H9 (cell line): ENCODE measurements around the gene NEDD4. TPM values are rescaled to one million over a fixed set of nuclear protein-coding genes. Genes with fewer than 3 reads are reported as not detected.

Experiments
- DNase-seq: peaks from one replicate; pipeline ENCODE4 v3.0.0-alpha.2; 2017
- H2AFZ ChIP-seq: one replicate; pipeline ENCODE4 v1.6.1; 2013; ENCODE audit warnings: mild to moderate bottlenecking, low read length, control low read depth, moderate library complexity
- H2AK5ac ChIP-seq: 2 replicates; pipeline ENCODE4 v1.6.1; 2013; ENCODE audit warnings: low read length, control low read depth, mixed read lengths; ENCODE audit not compliant: insufficient read length
- H2BK120ac ChIP-seq: one replicate; pipeline ENCODE4 v1.6.1; 2013; ENCODE audit warnings: low read depth, mild to moderate bottlenecking, low read length, control low read depth, inconsistent platforms; ENCODE audit not compliant: poor library complexity, severe bottlenecking
- H2BK12ac ChIP-seq: 2 replicates; pipeline ENCODE4 v1.6.1; 2013; ENCODE audit warnings: low read length, control low read depth, mixed read lengths, low read depth; ENCODE audit not compliant: insufficient read length
- H2BK15ac ChIP-seq: 2 replicates; pipeline ENCODE4 v1.6.1; 2013; ENCODE audit warnings: low read depth, low read length, control low read depth
- H2BK20ac ChIP-seq: one replicate; pipeline ENCODE4 v1.6.1; 2013; ENCODE audit warnings: low read depth, mild to moderate bottlenecking, low read length, control low read depth, inconsistent platforms; ENCODE audit not compliant: poor library complexity, severe bottlenecking
- H2BK5ac ChIP-seq: 2 replicates; pipeline ENCODE4 v1.6.1; 2013; ENCODE audit warnings: low read length, control low read depth, mixed read lengths; ENCODE audit not compliant: insufficient read length
- H3K14ac ChIP-seq: 2 replicates; pipeline ENCODE4 v1.6.1; 2013; ENCODE audit warnings: low read length, control low read depth; ENCODE audit not compliant: insufficient read depth
- H3K18ac ChIP-seq: 2 replicates; pipeline ENCODE4 v1.6.1; 2013; ENCODE audit warnings: low read depth, mild to moderate bottlenecking, mixed read lengths, low read length, control low read depth; ENCODE audit not compliant: insufficient read length
- H3K23ac ChIP-seq: 2 replicates; pipeline ENCODE4 v1.6.1; 2013; ENCODE audit warnings: low read length, control low read depth, mixed read lengths, low read depth; ENCODE audit not compliant: insufficient read length
- H3K23me2 ChIP-seq: 2 replicates; pipeline ENCODE4 v1.6.1; 2013; ENCODE audit warnings: low read depth, mild to moderate bottlenecking, mixed read lengths, low read length, control low read depth; ENCODE audit not compliant: insufficient read length, poor library complexity, severe bottlenecking
- H3K27ac ChIP-seq: 2 replicates; pipeline ENCODE4 v1.5.1; 2013; ENCODE audit warnings: low read length, control low read depth, mixed read lengths, low read depth; ENCODE audit not compliant: insufficient read length
- H3K27me3 ChIP-seq: 2 replicates; pipeline ENCODE4 v1.6.1; 2013; ENCODE audit warnings: low read length, control low read depth, inconsistent platforms; ENCODE audit not compliant: insufficient read depth
- H3K4ac ChIP-seq: 2 replicates; pipeline ENCODE4 v1.6.1; 2013; ENCODE audit warnings: low read depth, mild to moderate bottlenecking, control low read depth, inconsistent platforms, low read length, moderate library complexity
- H3K4me1 ChIP-seq: 2 replicates; pipeline ENCODE4 v1.6.1; 2013; ENCODE audit warnings: low read length, control low read depth, inconsistent platforms; ENCODE audit not compliant: insufficient read depth
- H3K4me2 ChIP-seq: 2 replicates; pipeline ENCODE4 v1.6.1; 2013; ENCODE audit warnings: low read length, control low read depth, mixed read lengths; ENCODE audit not compliant: insufficient read length, insufficient read depth
- H3K56ac ChIP-seq: 2 replicates; pipeline ENCODE4 v1.6.1; 2013; ENCODE audit warnings: low read depth, mild to moderate bottlenecking, mixed read lengths, low read length, control low read depth; ENCODE audit not compliant: insufficient read length
- H3K79me1 ChIP-seq: 2 replicates; pipeline ENCODE4 v1.6.1; 2013; ENCODE audit warnings: low read depth, mild to moderate bottlenecking, moderate library complexity, low read length, control low read depth, inconsistent platforms; ENCODE audit not compliant: insufficient read depth, poor library complexity, severe bottlenecking
- H3K79me2 ChIP-seq: 2 replicates; pipeline ENCODE4 v1.6.1; 2013; ENCODE audit warnings: low read length, control low read depth, inconsistent platforms; ENCODE audit not compliant: insufficient read depth
- H3K9ac ChIP-seq: 2 replicates; pipeline ENCODE4 v1.6.1; 2013; ENCODE audit warnings: low read length, control low read depth, mixed read lengths; ENCODE audit not compliant: insufficient read length; ENCODE audit errors: extremely low read depth
- H3K9me3 ChIP-seq: one replicate; pipeline ENCODE4 v1.6.1; 2013; ENCODE audit warnings: low read depth, low read length, inconsistent platforms; ENCODE audit not compliant: control insufficient read depth
- H3T11ph ChIP-seq: one replicate; pipeline ENCODE4 v1.6.1; 2013; ENCODE audit warnings: mild to moderate bottlenecking, low read length, control low read depth, inconsistent platforms
- H4K20me1 ChIP-seq: one replicate; pipeline ENCODE4 v1.6.1; 2013; ENCODE audit not compliant: control insufficient read depth, insufficient read length, insufficient read depth
- H4K5ac ChIP-seq: 2 replicates; pipeline ENCODE4 v1.6.1; 2013; ENCODE audit warnings: low read depth, mild to moderate bottlenecking, mixed read lengths, low read length, control low read depth; ENCODE audit not compliant: insufficient read length
- H4K8ac ChIP-seq: replicated peaks from 2 replicates; pipeline ENCODE4 v1.6.1; 2013; ENCODE audit warnings: low read length, control low read depth, mixed read lengths, low read depth; ENCODE audit not compliant: insufficient read length
- H4K91ac ChIP-seq: 2 replicates; pipeline ENCODE4 v1.6.1; 2013; ENCODE audit warnings: low read depth, mild to moderate bottlenecking, moderate library complexity, mixed read lengths, low read length, control low read depth; ENCODE audit not compliant: insufficient read length
- H3K27ac Mint-ChIP-seq, 3 experiments: 2 replicates in 2 of 3; 3 replicates in 1 of 3; pipeline ENCODE4 v1.8.0; 2020 to 2021; ENCODE audit warnings: mixed read lengths in 3 of 3, mild to moderate bottlenecking in 1 of 3, moderate library complexity in 1 of 3
- H3K27me3 Mint-ChIP-seq: 2 replicates; pipeline ENCODE4 v1.8.0; 2021; ENCODE audit warnings: low read depth, mild to moderate bottlenecking, moderate library complexity, mixed read lengths
- H3K36me3 Mint-ChIP-seq, 3 experiments: 2 replicates in 2 of 3; 3 replicates in 1 of 3; pipeline ENCODE4 v1.8.0; 2020 to 2021; ENCODE audit warnings: low read depth in 3 of 3, mixed read lengths in 3 of 3; ENCODE audit not compliant: insufficient read depth in 1 of 3
- H3K4me1 Mint-ChIP-seq, 2 experiments: 2 replicates each; pipeline ENCODE4 v1.8.0; 2020; ENCODE audit warnings: mixed read lengths in 2 of 2
- H3K4me3 Mint-ChIP-seq, 2 experiments: 2 replicates in 1 of 2; 3 replicates in 1 of 2; pipeline ENCODE4 v1.8.0; 2020 to 2021; ENCODE audit warnings: mild to moderate bottlenecking in 2 of 2, mixed read lengths in 2 of 2, moderate library complexity in 1 of 2
- H3K9me3 Mint-ChIP-seq, 2 experiments: 2 replicates in 1 of 2; 3 replicates in 1 of 2; pipeline ENCODE4 v1.8.0; 2020; ENCODE audit warnings: mild to moderate bottlenecking in 2 of 2, mixed read lengths in 2 of 2, moderate library complexity in 1 of 2
- WGBS: extraction: QIAGEN DNeasy Blood & Tissue Kit; methylation state at CpG from one replicate; pipeline ENCODE4 v1.1.7; 2013; ENCODE audit warnings: missing lambda C conversion rate, low lambda C conversion rate, mixed read lengths; ENCODE audit not compliant: insufficient read length; ENCODE audit errors: extremely low coverage; 5-methylcytosine and 5-hydroxymethylcytosine counted together
- total RNA-seq: library from RNA; stranded (reverse); gene quantifications from 2 replicates; pipeline ENCODE4 v1.2.1, GENCODE V29; 2021
- TF ChIP-seq, protein P1 (sequence below): fragments of 200-600 bp; sonication (generic); conservative IDR thresholded peaks from 3 replicates; pipeline ENCODE4 v1.8.0; 2021; ENCODE audit warnings: antibody characterized with exemption, mild to moderate bottlenecking

Gene NEDD4
- total RNA-seq, 1 experiment from 2014 or later = 9.6 TPM

DNA sequence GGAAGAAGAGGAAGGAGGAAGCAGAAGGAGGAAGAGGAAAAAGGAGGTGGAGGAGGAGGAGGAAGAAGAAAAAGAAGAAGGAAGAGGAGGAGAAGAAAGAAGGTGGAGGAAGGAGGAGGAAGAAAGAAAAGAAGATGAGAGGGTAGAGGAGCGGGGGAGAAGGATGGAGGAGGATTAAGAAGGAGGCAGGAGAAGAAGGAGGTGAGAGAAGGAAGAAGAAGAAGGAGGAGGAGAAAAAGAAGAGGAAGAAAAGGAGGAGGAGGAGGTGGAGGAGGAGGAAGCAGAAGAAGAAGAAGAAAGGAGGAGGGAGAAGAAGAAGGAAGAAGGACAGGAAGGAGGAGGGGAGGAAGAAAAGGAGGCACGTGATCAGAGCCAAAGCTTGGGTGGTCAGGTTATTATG, 213.1 kb downstream of the NEDD4 start:
- no peak overlapping the region for H3K56ac ChIP-seq
- no peaks in the 10 kb centered on the region for H4K20me1 ChIP-seq
- H3K4ac ChIP-seq = no peak overlapping the region
- H3T11ph ChIP-seq = no peak overlapping the region
- no peak overlapping the region for H4K91ac ChIP-seq
- DNase-seq = no peak
- no peak overlapping the region for H3K9ac ChIP-seq
- H4K5ac ChIP-seq = no peak overlapping the region
- no peaks in the 10 kb centered on the region for H3K9me3 ChIP-seq
- H3K4me2 ChIP-seq = no peak overlapping the region
- H2BK5ac ChIP-seq = no peak overlapping the region
- no peaks in the 10 kb centered on the region for H3K23me2 ChIP-seq
- Mint-ChIP-seq H3K36me3 (peaks cover 0 to 6% (median 2%) of the 10 kb centered on the region in 3 experiments; a peak in 1 of 7 replicates), H3K27me3 (peaks cover 22% of the 10 kb centered on the region), H3K4me3 (no peak overlapping the region), H3K9me3 (peaks cover 2 to 5% of the 10 kb centered on the region in 2 experiments; a peak in 2 of 5 replicates), H3K4me1 (peaks cover 10 to 20% of the 10 kb centered on the region in 2 experiments), H3K27ac (no peak overlapping the region)
- WGBS = 100% methylated on average over 1 of the region's 2 CpGs
- TF ChIP-seq, protein P1, sequence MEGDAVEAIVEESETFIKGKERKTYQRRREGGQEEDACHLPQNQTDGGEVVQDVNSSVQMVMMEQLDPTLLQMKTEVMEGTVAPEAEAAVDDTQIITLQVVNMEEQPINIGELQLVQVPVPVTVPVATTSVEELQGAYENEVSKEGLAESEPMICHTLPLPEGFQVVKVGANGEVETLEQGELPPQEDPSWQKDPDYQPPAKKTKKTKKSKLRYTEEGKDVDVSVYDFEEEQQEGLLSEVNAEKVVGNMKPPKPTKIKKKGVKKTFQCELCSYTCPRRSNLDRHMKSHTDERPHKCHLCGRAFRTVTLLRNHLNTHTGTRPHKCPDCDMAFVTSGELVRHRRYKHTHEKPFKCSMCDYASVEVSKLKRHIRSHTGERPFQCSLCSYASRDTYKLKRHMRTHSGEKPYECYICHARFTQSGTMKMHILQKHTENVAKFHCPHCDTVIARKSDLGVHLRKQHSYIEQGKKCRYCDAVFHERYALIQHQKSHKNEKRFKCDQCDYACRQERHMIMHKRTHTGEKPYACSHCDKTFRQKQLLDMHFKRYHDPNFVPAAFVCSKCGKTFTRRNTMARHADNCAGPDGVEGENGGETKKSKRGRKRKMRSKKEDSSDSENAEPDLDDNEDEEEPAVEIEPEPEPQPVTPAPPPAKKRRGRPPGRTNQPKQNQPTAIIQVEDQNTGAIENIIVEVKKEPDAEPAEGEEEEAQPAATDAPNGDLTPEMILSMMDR = no peak
- H2AFZ ChIP-seq = no peak overlapping the region
- H3K79me2 ChIP-seq = no peaks in the 10 kb centered on the region
- no peaks in the 10 kb centered on the region; the same call in 1 of the 2 replicates for H3K27me3 ChIP-seq
- no peak overlapping the region for H2BK12ac ChIP-seq
- no peak overlapping the region for H2BK120ac ChIP-seq
- no peaks in the 10 kb centered on the region for H3K4me1 ChIP-seq
- no peak overlapping the region for H3K18ac ChIP-seq
- H3K14ac ChIP-seq = no peak overlapping the region
- H2BK15ac ChIP-seq = no peak overlapping the region
- no peak overlapping the region for H4K8ac ChIP-seq
- H3K23ac ChIP-seq = no peak overlapping the region
- no peak overlapping the region for H2BK20ac ChIP-seq
- no peak overlapping the region for H2AK5ac ChIP-seq
- no peaks in the 10 kb centered on the region for H3K79me1 ChIP-seq
- H3K27ac ChIP-seq = no peak overlapping the region
